Endometrial microvascular endothelial cells (primary cell): ENCODE data around the gene IER5L. TPM values are rescaled to one million over a fixed set of nuclear protein-coding genes. Genes with fewer than 3 reads are reported as not detected.

Source experiments
- in situ Hi-C: cut with HindIII; loops from 2 replicates; pipeline ENCODE4 v1.10.0; 2017; ENCODE audit warnings: low sequenced_read_pairs, low pct_unique_long_range_greater_than_20kb; ENCODE audit errors: inconsistent ontology term
- total RNA-seq: library from RNA; depleted of rRNA; stranded (reverse); fragments of >200 nt; gene quantifications from one replicate; pipeline ENCODE4 v1.2.3, GENCODE V29; 2015; ENCODE audit errors: inconsistent ontology term

The IER5L gene
- total RNA-seq, 1 donor from 2014 or later = 18.1 TPM

DNA sequence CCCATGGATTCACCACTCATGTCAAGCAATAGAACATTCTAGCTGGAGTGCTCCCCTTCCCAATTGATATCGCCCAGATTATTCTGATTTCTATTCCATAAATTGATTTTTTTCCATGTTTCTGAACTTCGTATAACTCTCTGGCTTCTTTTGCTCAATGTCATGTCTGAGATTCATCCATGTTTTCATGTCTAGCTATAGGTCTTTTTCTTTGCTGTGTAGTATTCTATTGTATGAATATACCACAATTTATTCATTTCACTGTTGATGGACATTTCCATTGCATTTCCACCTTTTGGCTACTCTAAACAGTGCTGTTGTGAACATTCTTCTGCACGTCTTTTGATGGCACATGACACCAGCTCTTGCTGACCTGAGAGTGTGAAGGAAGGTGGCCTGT lies 47.3 kb downstream of the IER5L start:
- in situ Hi-C loops = loop anchor here (10.0 kb wide), 1 partner anchor 494 kb away; the partner anchor contains the start of genes C9orf50 and NTMT1

DNA sequence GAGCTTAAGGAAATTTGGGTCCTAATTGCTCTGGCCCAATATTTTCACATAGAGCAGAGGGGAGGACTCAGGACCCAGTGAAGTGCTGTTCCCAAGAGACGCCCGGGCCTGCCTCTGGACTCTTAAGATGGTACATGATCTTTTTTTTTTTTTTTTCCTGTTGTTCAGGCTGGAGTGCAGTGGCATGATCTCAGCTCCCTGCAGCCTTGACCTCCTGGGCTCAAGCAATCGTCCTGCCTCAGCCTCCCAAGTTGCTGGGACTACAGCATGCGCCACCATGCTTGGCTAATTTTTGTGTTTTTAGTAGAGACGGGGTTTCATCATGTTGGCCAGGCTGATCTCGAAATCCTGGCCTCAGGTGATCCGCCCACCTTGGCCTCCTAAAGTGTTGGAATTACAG lies 47.8 kb downstream of the IER5L start:
- in situ Hi-C loops = loop anchor here (10.0 kb wide), 1 partner anchor 495 kb away; the partner anchor contains the start of genes C9orf50 and NTMT1

DNA sequence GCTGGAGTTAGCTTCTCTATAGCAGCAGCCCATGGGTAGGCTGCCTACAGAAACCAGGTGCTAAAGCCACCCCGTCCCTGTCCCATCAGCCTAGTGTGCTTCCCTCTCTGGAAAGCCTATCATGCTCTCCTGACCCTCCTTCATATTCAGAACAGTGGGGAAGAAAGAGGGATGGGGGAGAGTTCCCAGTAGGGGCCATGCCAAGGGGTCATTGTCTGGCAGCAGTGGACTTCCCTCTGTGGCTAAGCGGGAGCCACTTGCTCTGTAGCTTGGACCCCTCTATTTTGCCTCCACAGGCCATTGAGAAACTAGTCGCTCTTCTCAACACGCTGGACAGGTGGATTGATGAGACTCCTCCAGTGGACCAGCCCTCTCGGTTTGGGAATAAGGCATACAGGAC lies 49.4 kb downstream of the IER5L start:
- in situ Hi-C loops = no loop called here

DNA sequence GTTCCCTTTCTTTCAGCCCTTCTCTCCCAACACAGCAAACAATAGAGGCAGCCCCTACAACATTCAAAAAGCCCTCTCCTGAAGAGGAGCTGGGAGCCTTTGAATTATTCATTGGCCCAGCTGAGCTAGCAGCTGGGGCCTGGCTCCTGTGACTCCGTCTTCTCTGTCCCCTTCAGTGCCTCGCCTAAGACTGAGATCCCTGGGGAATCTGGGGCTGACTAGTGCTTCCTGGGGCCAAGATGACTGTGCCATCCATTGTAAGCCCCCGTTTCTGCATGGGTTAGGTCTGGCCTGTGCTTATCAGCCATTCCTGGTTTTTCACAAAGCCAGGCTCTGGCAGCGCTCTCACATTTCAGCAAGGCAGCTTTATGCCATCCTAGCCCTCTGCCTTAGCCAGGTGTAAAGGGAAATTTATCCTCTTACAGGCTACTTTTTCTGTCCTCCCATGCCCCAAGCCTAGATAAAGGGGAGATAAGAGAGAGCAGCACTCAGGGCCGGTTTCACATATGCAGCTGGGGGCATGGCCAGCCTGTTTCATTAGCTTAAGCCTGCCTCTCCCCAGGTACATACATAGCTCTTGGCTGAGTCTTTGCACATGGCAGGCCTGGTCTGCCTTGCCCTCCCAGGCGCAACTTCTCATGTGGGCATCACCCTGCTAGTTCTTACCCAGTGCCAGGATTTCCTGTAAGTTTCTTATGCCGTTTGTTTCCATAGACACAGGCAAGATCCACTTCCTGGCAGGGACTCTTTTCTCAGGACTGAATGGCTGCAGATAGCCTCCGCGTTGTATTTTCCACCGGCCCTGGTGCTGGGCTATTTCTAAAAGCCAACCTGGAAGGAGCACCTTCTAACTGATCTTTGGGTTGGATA lies 51.1 kb downstream of the IER5L start:
- in situ Hi-C loops = no loop called here

Other genes with a start within 250 kb of the IER5L start
- gene DOLK, start 230.7 kb downstream of the IER5L start, total RNA-seq = 37.3 TPM
- gene NUP188, start 230.6 kb downstream of the IER5L start, total RNA-seq = 49.2 TPM
- 59.8 TPM for gene SH3GLB2, start 149.9 kb downstream of the IER5L start, total RNA-seq
- 28.1 TPM for gene MIGA2, start 141.6 kb downstream of the IER5L start, total RNA-seq
- 23.8 TPM for gene DOLPP1, start 97.2 kb downstream of the IER5L start, total RNA-seq
- 49.0 TPM for gene CRAT, start 67.5 kb downstream of the IER5L start, total RNA-seq
- gene PTPA, start 66.8 kb downstream of the IER5L start, total RNA-seq = 163 TPM